HG02870 (cell line): ENCODE results near the gene KIAA1328.

Experiments
- ATAC-seq: cut with Tn5 transposase; IDR thresholded peaks from one replicate; pipeline ENCODE4 v1.9.1; 2021; ENCODE audit warnings: mild to moderate bottlenecking, moderate library complexity; ENCODE audit not compliant: unreplicated experiment

KIAA1328 gene

GRCh38 chr18:36947820-36948348 lies 119.0 kb downstream of the KIAA1328 start:
- ATAC-seq, result no peak

GRCh38 chr18:36950282-36950681 lies 121.4 kb downstream of the KIAA1328 start:
- no peak for ATAC-seq

- no peak for ATAC-seq
Measured at GRCh38 chr18:36950960-36951359, 122.0 kb downstream of the KIAA1328 start.

- ATAC-seq, result no peak
Measured at GRCh38 chr18:36953047-36953446, 124.1 kb downstream of the KIAA1328 start.

GRCh38 chr18:36960038-36960437 lies 131.1 kb downstream of the KIAA1328 start:
- no peak for ATAC-seq

GRCh38 chr18:36963464-36963863 lies 134.5 kb downstream of the KIAA1328 start:
- no peak for ATAC-seq

- no peak for ATAC-seq
Measured at GRCh38 chr18:36974686-36975085, 145.8 kb downstream of the KIAA1328 start.

- ATAC-seq, result no peak
Measured at GRCh38 chr18:36977121-36977520, 148.2 kb downstream of the KIAA1328 start.

GRCh38 chr18:36993068-36993467 lies 164.1 kb downstream of the KIAA1328 start:
- ATAC-seq, result peak; percentile 83

GRCh38 chr18:37006742-37007141 lies 177.8 kb downstream of the KIAA1328 start:
- peak; percentile 97 for ATAC-seq

GRCh38 chr18:37012452-37012851 lies 183.5 kb downstream of the KIAA1328 start:
- ATAC-seq, result no peak

- peak; percentile 51 for ATAC-seq
Measured at GRCh38 chr18:37019157-37019827, 190.4 kb downstream of the KIAA1328 start.

- no peak for ATAC-seq
Measured at GRCh38 chr18:37033419-37033818, 204.5 kb downstream of the KIAA1328 start.

- no peak for ATAC-seq
Measured at GRCh38 chr18:37042381-37042780, 213.5 kb downstream of the KIAA1328 start.

GRCh38 chr18:37055137-37055802 lies 226.3 kb downstream of the KIAA1328 start:
- no peak for ATAC-seq

- no peak for ATAC-seq
Measured at GRCh38 chr18:37064187-37064586, 235.3 kb downstream of the KIAA1328 start.

GRCh38 chr18:37065254-37065653 lies 236.3 kb downstream of the KIAA1328 start:
- no peak for ATAC-seq

- ATAC-seq, result no peak
Measured at GRCh38 chr18:37084912-37085311, 256.0 kb downstream of the KIAA1328 start.

GRCh38 chr18:37085362-37085761 lies 256.4 kb downstream of the KIAA1328 start:
- no peak for ATAC-seq

- no peak for ATAC-seq
Measured at GRCh38 chr18:37107748-37108522, 279.0 kb downstream of the KIAA1328 start.

GRCh38 chr18:37122877-37123276 lies 293.9 kb downstream of the KIAA1328 start:
- no peak for ATAC-seq

GRCh38 chr18:37124516-37124915 lies 295.6 kb downstream of the KIAA1328 start:
- peak; percentile 64 for ATAC-seq
